K562 (cell line): Measurements from ENCODE around the gene CEACAM18. TPM values are rescaled to one million over a fixed set of nuclear protein-coding genes. Genes with fewer than 3 reads are reported as not detected.

ENCODE experiments used
- BHLHE40 ChIP-seq: IDR thresholded peaks from 2 replicates; pipeline ENCODE4 v1.6.1; 2011; ENCODE audit warnings: low read length, improper control_type of control experiment
- HDAC3 ChIP-seq: fragments of 450-650 bp; IDR thresholded peaks from 2 replicates; pipeline ENCODE4 v1.6.1; 2018; ENCODE audit warnings: borderline replicate concordance, mild to moderate bottlenecking, moderate library complexity; ENCODE audit not compliant: partially characterized antibody
- HDAC6 ChIP-seq: IDR thresholded peaks from 2 replicates; pipeline ENCODE4 v1.6.1; 2012; ENCODE audit warnings: low read depth, mild to moderate bottlenecking, control low read depth, inconsistent platforms, low read length, moderate library complexity
- LCOR ChIP-seq: sonication (generic); formaldehyde crosslinking; IDR thresholded peaks from 2 replicates; pipeline ENCODE4 v1.8.0; 2022; ENCODE audit warnings: mild to moderate bottlenecking, missing genetic modification reagents
- MECOM ChIP-seq: fragments of 250-450 bp; sonication (Bioruptor Pico); IDR thresholded peaks from 2 replicates; pipeline ENCODE4 v1.8.0; 2022; ENCODE audit warnings: inconsistent platforms
- POLR3G ChIP-seq: IDR thresholded peaks from 2 replicates; pipeline ENCODE4 v1.6.1; 2011; ENCODE audit not compliant: insufficient read length, insufficient replicate concordance; ENCODE audit errors: extremely low read depth
- TEAD2 ChIP-seq: fragments of 450-650 bp; IDR thresholded peaks from 2 replicates; pipeline ENCODE4 v1.6.1; 2016; ENCODE audit warnings: missing genetic modification characterization, control low read depth, missing compliant biosample characterization
- ZNF384 ChIP-seq: IDR thresholded peaks from 2 replicates; pipeline ENCODE4 v1.6.1; 2012; ENCODE audit warnings: low read depth, low read length, improper control_type of control experiment
- ZNF586 ChIP-seq: fragments of 450-650 bp; formaldehyde crosslinking; conservative IDR thresholded peaks from 2 replicates; pipeline ENCODE4 v1.4.0; 2020; ENCODE audit warnings: mild to moderate bottlenecking, moderate library complexity
- polyA plus RNA-seq, 8 experiments: library from polyadenylated mRNA; depleted of rRNA in 4 of 8; stranded (reverse) in 5 of 8; unstranded in 3 of 8; fragments of >200 nt; fragmentation: Nextera tagmentation in 2 of 8; fragmentation: Illumina TruSeq in 1 of 8; extraction: Ambion mirVana in 2 of 8; extraction: Trizol in 1 of 8; gene quantifications; 2 replicates each; pipeline versions ENCODE4 v1.2.1 to v1.2.3, GENCODE V29; 2011 to 2014; ENCODE audit warnings: inconsistent platforms in 1 of 8, missing spikeins in 1 of 8
- total RNA-seq, 7 experiments: library from RNA; depleted of rRNA in 6 of 7; stranded (reverse); fragments of >200 nt in 6 of 7; fragmentation: Illumina TruSeq in 2 of 7; extraction: Trizol in 2 of 7; gene quantifications; 2 replicates each; pipeline versions ENCODE4 v1.2.1 to v1.2.3, GENCODE V29; 2011 to 2021; ENCODE audit warnings: low replicate concordance in 1 of 7
- TF ChIP-seq, protein P1 (sequence below): IDR thresholded peaks from 3 replicates; pipeline ENCODE4 v1.6.1; 2011; ENCODE audit warnings: borderline replicate concordance, mild to moderate bottlenecking; ENCODE audit not compliant: insufficient read length, insufficient read depth
- TF ChIP-seq, protein P2 (sequence below): fragments of 250-450 bp; sonication (Bioruptor Pico); IDR thresholded peaks from 2 replicates; pipeline ENCODE4 v1.8.0; 2022; ENCODE audit warnings: inconsistent platforms, mild to moderate bottlenecking, moderate library complexity, borderline replicate concordance
- TF ChIP-seq, protein P3 (sequence below): fragments of 150-350 bp; IDR thresholded peaks from 2 replicates; pipeline ENCODE4 v1.6.1; 2014; ENCODE audit warnings: low read depth, mild to moderate bottlenecking, low read length, borderline replicate concordance
- TF ChIP-seq, protein P4 (sequence below): sonication (generic); formaldehyde crosslinking; IDR thresholded peaks from 2 replicates; pipeline ENCODE4 v1.8.0; 2022; ENCODE audit warnings: mild to moderate bottlenecking, low read depth, missing genetic modification reagents

The CEACAM18 gene
- total and polyA plus RNA-seq, 9 of the 15 experiments (the other 6 are each of a cell fraction or from before 2014, with no cell fraction given) = 0.08 to 0.24 (median 0.15) TPM; not detected in 3

DNA sequence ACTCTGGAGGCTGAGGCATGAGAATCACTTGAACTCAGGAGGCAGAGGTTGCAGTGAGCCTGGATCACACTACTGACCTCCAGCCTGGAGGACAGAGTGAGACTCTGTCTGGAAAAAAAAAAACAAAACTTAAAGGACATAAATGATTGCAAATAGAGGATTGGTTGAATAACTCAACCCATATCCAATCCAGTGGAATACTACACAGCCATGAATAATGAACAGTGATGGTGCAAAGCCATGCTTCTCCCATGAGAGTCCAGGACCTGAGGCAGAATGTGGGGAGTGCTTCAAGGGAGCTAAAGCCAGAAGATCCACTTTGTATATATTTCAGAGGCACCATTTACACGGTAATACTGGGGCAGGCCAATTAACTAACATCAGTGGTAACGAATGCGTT is 2.2 kb upstream of the CEACAM18 start (continued):
- TF ChIP-seq, protein P1, sequence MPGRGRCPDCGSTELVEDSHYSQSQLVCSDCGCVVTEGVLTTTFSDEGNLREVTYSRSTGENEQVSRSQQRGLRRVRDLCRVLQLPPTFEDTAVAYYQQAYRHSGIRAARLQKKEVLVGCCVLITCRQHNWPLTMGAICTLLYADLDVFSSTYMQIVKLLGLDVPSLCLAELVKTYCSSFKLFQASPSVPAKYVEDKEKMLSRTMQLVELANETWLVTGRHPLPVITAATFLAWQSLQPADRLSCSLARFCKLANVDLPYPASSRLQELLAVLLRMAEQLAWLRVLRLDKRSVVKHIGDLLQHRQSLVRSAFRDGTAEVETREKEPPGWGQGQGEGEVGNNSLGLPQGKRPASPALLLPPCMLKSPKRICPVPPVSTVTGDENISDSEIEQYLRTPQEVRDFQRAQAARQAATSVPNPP = no peak
- TF ChIP-seq ZNF384 = no peak
- TF ChIP-seq MECOM = no peak
- TF ChIP-seq BHLHE40 = no peak
- TF ChIP-seq POLR3G = no peak
- TF ChIP-seq HDAC3 = no peak
- no peak for TF ChIP-seq ZNF586 (CRISPR knock-in tag)
- TF ChIP-seq, protein P2, sequence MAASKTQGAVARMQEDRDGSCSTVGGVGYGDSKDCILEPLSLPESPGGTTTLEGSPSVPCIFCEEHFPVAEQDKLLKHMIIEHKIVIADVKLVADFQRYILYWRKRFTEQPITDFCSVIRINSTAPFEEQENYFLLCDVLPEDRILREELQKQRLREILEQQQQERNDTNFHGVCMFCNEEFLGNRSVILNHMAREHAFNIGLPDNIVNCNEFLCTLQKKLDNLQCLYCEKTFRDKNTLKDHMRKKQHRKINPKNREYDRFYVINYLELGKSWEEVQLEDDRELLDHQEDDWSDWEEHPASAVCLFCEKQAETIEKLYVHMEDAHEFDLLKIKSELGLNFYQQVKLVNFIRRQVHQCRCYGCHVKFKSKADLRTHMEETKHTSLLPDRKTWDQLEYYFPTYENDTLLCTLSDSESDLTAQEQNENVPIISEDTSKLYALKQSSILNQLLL = no peak
- no peak for TF ChIP-seq HDAC6
- no peak for TF ChIP-seq TEAD2 (tag)
- no peak for TF ChIP-seq LCOR (CRISPR knock-in tag)
- TF ChIP-seq, protein P3, sequence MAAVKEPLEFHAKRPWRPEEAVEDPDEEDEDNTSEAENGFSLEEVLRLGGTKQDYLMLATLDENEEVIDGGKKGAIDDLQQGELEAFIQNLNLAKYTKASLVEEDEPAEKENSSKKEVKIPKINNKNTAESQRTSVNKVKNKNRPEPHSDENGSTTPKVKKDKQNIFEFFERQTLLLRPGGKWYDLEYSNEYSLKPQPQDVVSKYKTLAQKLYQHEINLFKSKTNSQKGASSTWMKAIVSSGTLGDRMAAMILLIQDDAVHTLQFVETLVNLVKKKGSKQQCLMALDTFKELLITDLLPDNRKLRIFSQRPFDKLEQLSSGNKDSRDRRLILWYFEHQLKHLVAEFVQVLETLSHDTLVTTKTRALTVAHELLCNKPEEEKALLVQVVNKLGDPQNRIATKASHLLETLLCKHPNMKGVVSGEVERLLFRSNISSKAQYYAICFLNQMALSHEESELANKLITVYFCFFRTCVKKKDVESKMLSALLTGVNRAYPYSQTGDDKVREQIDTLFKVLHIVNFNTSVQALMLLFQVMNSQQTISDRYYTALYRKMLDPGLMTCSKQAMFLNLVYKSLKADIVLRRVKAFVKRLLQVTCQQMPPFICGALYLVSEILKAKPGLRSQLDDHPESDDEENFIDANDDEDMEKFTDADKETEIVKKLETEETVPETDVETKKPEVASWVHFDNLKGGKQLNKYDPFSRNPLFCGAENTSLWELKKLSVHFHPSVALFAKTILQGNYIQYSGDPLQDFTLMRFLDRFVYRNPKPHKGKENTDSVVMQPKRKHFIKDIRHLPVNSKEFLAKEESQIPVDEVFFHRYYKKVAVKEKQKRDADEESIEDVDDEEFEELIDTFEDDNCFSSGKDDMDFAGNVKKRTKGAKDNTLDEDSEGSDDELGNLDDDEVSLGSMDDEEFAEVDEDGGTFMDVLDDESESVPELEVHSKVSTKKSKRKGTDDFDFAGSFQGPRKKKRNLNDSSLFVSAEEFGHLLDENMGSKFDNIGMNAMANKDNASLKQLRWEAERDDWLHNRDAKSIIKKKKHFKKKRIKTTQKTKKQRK = no peak
- TF ChIP-seq, protein P4, sequence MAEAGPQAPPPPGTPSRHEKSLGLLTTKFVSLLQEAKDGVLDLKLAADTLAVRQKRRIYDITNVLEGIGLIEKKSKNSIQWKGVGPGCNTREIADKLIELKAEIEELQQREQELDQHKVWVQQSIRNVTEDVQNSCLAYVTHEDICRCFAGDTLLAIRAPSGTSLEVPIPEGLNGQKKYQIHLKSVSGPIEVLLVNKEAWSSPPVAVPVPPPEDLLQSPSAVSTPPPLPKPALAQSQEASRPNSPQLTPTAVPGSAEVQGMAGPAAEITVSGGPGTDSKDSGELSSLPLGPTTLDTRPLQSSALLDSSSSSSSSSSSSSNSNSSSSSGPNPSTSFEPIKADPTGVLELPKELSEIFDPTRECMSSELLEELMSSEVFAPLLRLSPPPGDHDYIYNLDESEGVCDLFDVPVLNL (CRISPR knock-in tag) = no peak
